SK-N-SH treated with all-trans-retinoic acid at 6 μM for 48 hours (cell line): ENCODE measurements around the gene ATL1.

ENCODE experiments used
- TF ChIP-seq, protein P1 (sequence below): fragments of 250-450 bp; sonication (Bioruptor Pico); IDR thresholded peaks from 2 replicates; pipeline ENCODE4 v1.8.0; 2020; ENCODE audit warnings: mild to moderate bottlenecking, moderate library complexity, borderline replicate concordance
- TF ChIP-seq, protein P2 (sequence below): fragments of 250-450 bp; sonication (Bioruptor Pico); IDR thresholded peaks from 2 replicates; pipeline ENCODE4 v1.5.1; 2021; ENCODE audit warnings: mild to moderate bottlenecking, moderate library complexity

DNA sequence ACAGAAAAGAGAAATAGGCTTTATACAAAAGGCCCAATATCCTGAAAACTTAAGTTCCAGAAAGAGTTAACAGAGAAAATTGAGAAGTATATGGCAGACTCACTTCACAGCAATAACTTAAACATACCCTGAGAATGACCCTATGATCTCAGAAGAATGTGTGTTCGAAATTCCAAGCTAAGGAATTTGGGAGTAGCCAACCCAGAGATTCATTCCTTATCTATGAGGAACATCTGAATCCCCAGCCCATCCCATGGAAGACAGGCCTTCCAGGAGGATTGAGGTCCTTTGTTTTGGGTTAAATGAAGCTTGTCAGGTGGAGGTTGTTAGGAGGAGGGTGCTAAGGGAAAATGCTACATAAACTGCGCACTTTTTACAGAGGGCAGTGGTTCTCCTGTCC, 115.7 kb downstream of the ATL1 start:
- TF ChIP-seq, protein P1, sequence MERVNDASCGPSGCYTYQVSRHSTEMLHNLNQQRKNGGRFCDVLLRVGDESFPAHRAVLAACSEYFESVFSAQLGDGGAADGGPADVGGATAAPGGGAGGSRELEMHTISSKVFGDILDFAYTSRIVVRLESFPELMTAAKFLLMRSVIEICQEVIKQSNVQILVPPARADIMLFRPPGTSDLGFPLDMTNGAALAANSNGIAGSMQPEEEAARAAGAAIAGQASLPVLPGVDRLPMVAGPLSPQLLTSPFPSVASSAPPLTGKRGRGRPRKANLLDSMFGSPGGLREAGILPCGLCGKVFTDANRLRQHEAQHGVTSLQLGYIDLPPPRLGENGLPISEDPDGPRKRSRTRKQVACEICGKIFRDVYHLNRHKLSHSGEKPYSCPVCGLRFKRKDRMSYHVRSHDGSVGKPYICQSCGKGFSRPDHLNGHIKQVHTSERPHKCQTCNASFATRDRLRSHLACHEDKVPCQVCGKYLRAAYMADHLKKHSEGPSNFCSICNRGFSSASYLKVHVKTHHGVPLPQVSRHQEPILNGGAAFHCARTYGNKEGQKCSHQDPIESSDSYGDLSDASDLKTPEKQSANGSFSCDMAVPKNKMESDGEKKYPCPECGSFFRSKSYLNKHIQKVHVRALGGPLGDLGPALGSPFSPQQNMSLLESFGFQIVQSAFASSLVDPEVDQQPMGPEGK (CRISPR knock-in tag) = no peak
- TF ChIP-seq, protein P2, sequence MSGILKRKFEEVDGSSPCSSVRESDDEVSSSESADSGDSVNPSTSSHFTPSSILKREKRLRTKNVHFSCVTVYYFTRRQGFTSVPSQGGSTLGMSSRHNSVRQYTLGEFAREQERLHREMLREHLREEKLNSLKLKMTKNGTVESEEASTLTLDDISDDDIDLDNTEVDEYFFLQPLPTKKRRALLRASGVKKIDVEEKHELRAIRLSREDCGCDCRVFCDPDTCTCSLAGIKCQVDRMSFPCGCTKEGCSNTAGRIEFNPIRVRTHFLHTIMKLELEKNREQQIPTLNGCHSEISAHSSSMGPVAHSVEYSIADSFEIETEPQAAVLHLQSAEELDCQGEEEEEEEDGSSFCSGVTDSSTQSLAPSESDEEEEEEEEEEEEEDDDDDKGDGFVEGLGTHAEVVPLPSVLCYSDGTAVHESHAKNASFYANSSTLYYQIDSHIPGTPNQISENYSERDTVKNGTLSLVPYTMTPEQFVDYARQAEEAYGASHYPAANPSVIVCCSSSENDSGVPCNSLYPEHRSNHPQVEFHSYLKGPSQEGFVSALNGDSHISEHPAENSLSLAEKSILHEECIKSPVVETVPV (CRISPR knock-in tag) = no peak
